K562 (cell line): ENCODE results near the gene TTLL3. TPM values are rescaled to one million over a fixed set of nuclear protein-coding genes. Genes with fewer than 3 reads are reported as not detected.

Source experiments
- COPS2 ChIP-seq: fragments of 450-650 bp; conservative IDR thresholded peaks from 2 replicates; pipeline ENCODE4 v1.6.1; 2016; ENCODE audit warnings: mild to moderate bottlenecking, moderate library complexity
- CREM ChIP-seq: IDR thresholded peaks from 2 replicates; pipeline ENCODE4 v1.6.1; 2014; ENCODE audit warnings: antibody characterized with exemption, low read depth
- DEAF1 ChIP-seq: fragments of 450-650 bp; formaldehyde crosslinking; IDR thresholded peaks from 2 replicates; pipeline ENCODE4 v1.4.0; 2020; ENCODE audit warnings: mild to moderate bottlenecking, moderate library complexity
- HDGF ChIP-seq: fragments of 450-650 bp; IDR thresholded peaks from 2 replicates; pipeline ENCODE4 v1.6.1; 2016
- HOMEZ ChIP-seq: fragments of 250-450 bp; sonication (Bioruptor Pico); IDR thresholded peaks from 2 replicates; pipeline ENCODE4 v1.4.0; 2020; ENCODE audit warnings: mild to moderate bottlenecking, moderate library complexity
- NR2F6 ChIP-seq: fragments of 450-650 bp; formaldehyde crosslinking; IDR thresholded peaks from 2 replicates; pipeline ENCODE4 v1.4.0; 2020; ENCODE audit warnings: mild to moderate bottlenecking
- RAD21 ChIP-seq, 2 experiments: fragments of 250-450 bp in 1 of 2; fragments of 450-650 bp in 1 of 2; sonication (Bioruptor Pico) in 1 of 2; formaldehyde crosslinking in 1 of 2; IDR thresholded peaks in 1 of 2; conservative IDR thresholded peaks in 1 of 2; 2 replicates each; pipeline versions ENCODE4 v1.4.0 to v1.8.0; 2020 to 2022; ENCODE audit warnings: mild to moderate bottlenecking in 2 of 2, moderate library complexity in 1 of 2
- SAP30 ChIP-seq: fragments of 200-600 bp; sonication (generic); IDR thresholded peaks from 2 replicates; pipeline ENCODE4 v1.6.1; 2012; ENCODE audit warnings: borderline replicate concordance, low read depth, mild to moderate bottlenecking, moderate library complexity, low read length, control low read depth, inconsistent platforms; ENCODE audit not compliant: insufficient read depth, poor library complexity, severe bottlenecking
- SETDB1 ChIP-seq: IDR thresholded peaks from one replicate; pipeline ENCODE4 v1.6.1; 2012; ENCODE audit warnings: low read length, control low read depth, inconsistent platforms
- TFAM ChIP-seq: fragments of 250-450 bp; sonication (Bioruptor Pico); conservative IDR thresholded peaks from 2 replicates; pipeline ENCODE4 v1.5.0; 2021; ENCODE audit warnings: mild to moderate bottlenecking, moderate library complexity
- THRB ChIP-seq: fragments of 450-650 bp; formaldehyde crosslinking; conservative IDR thresholded peaks from 2 replicates; pipeline ENCODE4 v1.4.0; 2022; ENCODE audit warnings: mild to moderate bottlenecking, missing genetic modification characterization
- ZNF263 ChIP-seq: sonication (generic); formaldehyde crosslinking; IDR thresholded peaks from 2 replicates; pipeline ENCODE4 v1.8.0; 2022; ENCODE audit warnings: mild to moderate bottlenecking, missing genetic modification reagents, borderline replicate concordance
- ZNF274 ChIP-seq: IDR thresholded peaks from 2 replicates; pipeline ENCODE4 v1.6.1; 2011; ENCODE audit warnings: low read depth, mild to moderate bottlenecking, low read length, moderate library complexity, borderline replicate concordance
- ZNF347 ChIP-seq: fragments of 450-650 bp; formaldehyde crosslinking; IDR thresholded peaks from 2 replicates; pipeline ENCODE4 v1.4.0; 2020; ENCODE audit warnings: low read depth, mild to moderate bottlenecking, moderate library complexity
- ZNF395 ChIP-seq: fragments of 200-800 bp; sonication (Bioruptor generic); IDR thresholded peaks from 2 replicates; pipeline ENCODE4 v1.6.1; 2017; ENCODE audit warnings: missing genetic modification characterization, missing compliant biosample characterization
- ZNF512 ChIP-seq: IDR thresholded peaks from 2 replicates; pipeline ENCODE4 v1.6.1; 2016; ENCODE audit warnings: missing genetic modification characterization, missing compliant biosample characterization
- ZNF639 ChIP-seq, 2 experiments: fragments of 200-800 bp in 1 of 2; sonication (Bioruptor generic) in 1 of 2; sonication (generic) in 1 of 2; formaldehyde crosslinking in 1 of 2; IDR thresholded peaks in 1 of 2; conservative IDR thresholded peaks in 1 of 2; 2 replicates each; pipeline versions ENCODE4 v1.5.0 to v1.6.1; 2016 to 2020; ENCODE audit warnings: missing compliant biosample characterization in 1 of 2, missing genetic modification characterization in 1 of 2, missing genetic modification reagents in 1 of 2
- ZNF717 ChIP-seq: fragments of 250-450 bp; sonication (Bioruptor Pico); IDR thresholded peaks from 2 replicates; pipeline ENCODE4 v1.5.0; 2021
- polyA plus RNA-seq, 8 experiments: library from polyadenylated mRNA; depleted of rRNA in 4 of 8; stranded (reverse) in 5 of 8; unstranded in 3 of 8; fragments of >200 nt; fragmentation: Nextera tagmentation in 2 of 8; fragmentation: Illumina TruSeq in 1 of 8; extraction: Ambion mirVana in 2 of 8; extraction: Trizol in 1 of 8; gene quantifications; 2 replicates each; pipeline versions ENCODE4 v1.2.1 to v1.2.3, GENCODE V29; 2011 to 2014; ENCODE audit warnings: inconsistent platforms in 1 of 8, missing spikeins in 1 of 8
- total RNA-seq, 7 experiments: library from RNA; depleted of rRNA in 6 of 7; stranded (reverse); fragments of >200 nt in 6 of 7; fragmentation: Illumina TruSeq in 2 of 7; extraction: Trizol in 2 of 7; gene quantifications; 2 replicates each; pipeline versions ENCODE4 v1.2.1 to v1.2.3, GENCODE V29; 2011 to 2021; ENCODE audit warnings: low replicate concordance in 1 of 7

Gene TTLL3
- total and polyA plus RNA-seq, 9 of the 15 experiments (the other 6 are each of a cell fraction or from before 2014, with no cell fraction given): 8.9 to 106 (median 33.2) TPM

GRCh38 chr3:9793161-9793781, 16.8 kb upstream of the TTLL3 start (continued):
- TF ChIP-seq DEAF1 (CRISPR knock-in tag) (no peak), ZNF395 (CRISPR knock-in tag) (no peak), CREM (no peak), ZNF263 (peak; percentile 91), ZNF347 (CRISPR knock-in tag) (no peak), NR2F6 (0 out of 2 replicates have a peak, but pooled peaks have one; percentile 51), SETDB1 (no peak), ZNF639 (CRISPR knock-in tag; conservative IDR thresholded peaks at IDR 0.05 in 1 of 2, IDR thresholded peaks at IDR 0.05 in 1 of 2) (peak in 1 of 2 experiments; percentile 9; a peak in 1 of 4 replicates), SAP30 (peak; percentile 84), ZNF512 (tag) (no peak), HOMEZ (no peak), HDGF (peak; percentile 76; the same call in 1 of the 2 replicates), COPS2 (no peak), RAD21 (CRISPR knock-in tag; conservative IDR thresholded peaks at IDR 0.05 in 1 of 2, IDR thresholded peaks at IDR 0.05 in 1 of 2) (peak in 1 of 2 experiments; percentile 24; a peak in 1 of 4 replicates), TFAM (CRISPR knock-in tag) (no peak), ZNF717 (CRISPR knock-in tag) (no peak), ZNF274 (no peak), THRB (CRISPR knock-in tag) (peak; percentile 70)
